ENCODE measurements around the gene VIT. TPM values are rescaled to one million over a fixed set of nuclear protein-coding genes. Genes with fewer than 3 reads are reported as not detected.

Gene VIT
- polyA plus RNA-seq, 1 of the 3 experiments (the other 2 are of a cell fraction): not detected

- TF ChIP-seq RFX5 (IDR thresholded peaks at IDR 0.05; ENCODE audit: low read length) (no peak), CHD2 (IDR thresholded peaks at IDR 0.05; ENCODE audit: low read length, partially characterized antibody) (peak; percentile 20), ELF1 (IDR thresholded peaks at IDR 0.05) (no peak), RAD21 (IDR thresholded peaks at IDR 0.05; ENCODE audit: low read length) (peak; percentile 94), CTCF (IDR thresholded peaks at IDR 0.05) (peak; percentile 97), IRF3 (IDR thresholded peaks at IDR 0.05; ENCODE audit: low read depth, low read length) (no peak), GABPA (IDR thresholded peaks at IDR 0.05; ENCODE audit: low read depth) (no peak), REST (IDR thresholded peaks at IDR 0.05; ENCODE audit: low read depth, low read length) (no peak), TCF12 (IDR thresholded peaks at IDR 0.05) (no peak), NFIC (IDR thresholded peaks at IDR 0.05; ENCODE audit: borderline replicate concordance) (no peak), SMC3 (IDR thresholded peaks at IDR 0.05; ENCODE audit: low read depth, low read length) (peak; percentile 81), POLR2AphosphoS5 (IDR thresholded peaks at IDR 0.05; ENCODE audit: low read depth, low read length) (no peak), ZBTB33 (IDR thresholded peaks at IDR 0.05; ENCODE audit: borderline replicate concordance, low read depth) (no peak), YY1 (IDR thresholded peaks at IDR 0.05; ENCODE audit: low read depth) (no peak), SIN3A (IDR thresholded peaks at IDR 0.05; ENCODE audit: borderline replicate concordance, low read depth, low read length) (no peak), EP300 (IDR thresholded peaks at IDR 0.05; ENCODE audit: borderline replicate concordance in 1 of 2, low read depth in 1 of 2, low read length in 1 of 2) (no peak; a peak in 1 of 4 replicates), MEF2A (IDR thresholded peaks at IDR 0.05; ENCODE audit: borderline replicate concordance, low read depth) (no peak), MXI1 (IDR thresholded peaks at IDR 0.05; ENCODE audit: low read depth, low read length) (no peak)
Observed at GRCh38 chr2:36663851-36664695, 32.4 kb upstream of the VIT start (continued).

Measured in SK-N-SH (cell line).